Gastrocnemius medialis (tissue), 4 donors: ENCODE measurements around the gene DMRTB1. TPM values are rescaled to one million over a fixed set of nuclear protein-coding genes. Genes with fewer than 3 reads are reported as not detected.

Source experiments
- ATAC-seq, 2 donors: fragments of 150-250 bp; one replicate each; pipeline ENCODE4 v1.9.1; 2016
- DNase-seq, 2 donors: peaks; one replicate each; pipeline ENCODE4 v3.0.0-alpha.2; 2019
- H3K27ac ChIP-seq, 4 donors: fragments of 200-600 bp; sonication (generic); 1 replicate in 1 of 4; 2 replicates in 3 of 4; pipeline ENCODE4 v1.5.1; 2016 to 2018; ENCODE audit warnings: mild to moderate bottlenecking in 2 of 4, moderate library complexity in 1 of 4
- H3K27me3 ChIP-seq, 3 donors: fragments of 200-600 bp; sonication (generic) in 2 of 3; 1 replicate in 1 of 3; 2 replicates in 2 of 3; pipeline versions ENCODE4 v1.5.1 to v1.6.0; 2016 to 2019; ENCODE audit warnings: mild to moderate bottlenecking in 1 of 3, moderate library complexity in 1 of 3
- H3K36me3 ChIP-seq, 2 donors: fragments of 200-600 bp; sonication (generic) in 1 of 2; one replicate each; pipeline ENCODE4 v1.5.1; 2017 to 2018
- H3K4me1 ChIP-seq, 2 donors: fragments of 200-600 bp; sonication (generic) in 1 of 2; one replicate each; pipeline ENCODE4 v1.5.1; 2016 to 2017; ENCODE audit warnings: mild to moderate bottlenecking in 2 of 2
- H3K4me3 ChIP-seq, 4 donors: fragments of 200-600 bp; sonication (generic) in 3 of 4; 1 replicate in 1 of 4; 2 replicates in 3 of 4; pipeline ENCODE4 v1.5.1; 2016 to 2019; ENCODE audit warnings: mild to moderate bottlenecking in 2 of 4
- H3K9me3 ChIP-seq, 3 donors: fragments of 200-600 bp; sonication (generic) in 2 of 3; 1 replicate in 1 of 3; 2 replicates in 2 of 3; pipeline ENCODE4 v1.5.1; 2016 to 2019
- CTCF ChIP-seq, 5 experiments: fragments of 450-650 bp in 3 of 5; fragments of 200-600 bp in 2 of 5; sonication (generic) in 2 of 5; IDR thresholded peaks in 4 of 5; conservative IDR thresholded peaks in 1 of 5; 1 replicate in 4 of 5; 2 replicates in 1 of 5; pipeline ENCODE4 v1.5.1; 2016 to 2019; ENCODE audit warnings: antibody characterized with exemption in 5 of 5, mild to moderate bottlenecking in 3 of 5, moderate library complexity in 3 of 5
- POLR2A ChIP-seq, 2 donors: fragments of 450-650 bp; IDR thresholded peaks; one replicate each; pipeline ENCODE4 v1.6.1; 2017; ENCODE audit warnings: antibody characterized with exemption in 2 of 2, mild to moderate bottlenecking in 2 of 2, moderate library complexity in 2 of 2
- in situ Hi-C, 4 donors: fragments of 200-750 bp; cut with MboI; loops; one replicate each; pipeline versions ENCODE4 v1.15.0 to v1.8.0; 2017; ENCODE audit warnings: low sequenced_read_pairs in 4 of 4
- intact Hi-C: fragments of 100-400 bp; cut with DNase I; formaldehyde crosslinking; loops from one replicate; pipeline ENCODE4 v1.15.1; 2023; ENCODE audit warnings: low total_unique reads
- total RNA-seq, 4 donors: library from RNA; depleted of rRNA; stranded (reverse); fragments of >200 nt; gene quantifications; one replicate each; pipeline versions ENCODE4 v1.1.0 to v1.2.3, GENCODE V29; 2016

The DMRTB1 gene
- total RNA-seq, 4 donors from 2014 or later: not detected

- TF ChIP-seq POLR2A (IDR thresholded peaks at IDR 0.05): no peak
- no peak for TF ChIP-seq CTCF (IDR thresholded peaks at IDR 0.05 in 4 of 5, conservative IDR thresholded peaks at IDR 0.05 in 1 of 5)
- ATAC-seq (no peak), DNase-seq (no peak)
- in situ Hi-C loops: no loop called here
- no peak overlapping the region for H3K27ac ChIP-seq
- H3K4me1 ChIP-seq: no peaks in the 10 kb centered on the region
- intact Hi-C loops: no loop called here
- no peaks in the 10 kb centered on the region for H3K9me3 ChIP-seq
- no peak overlapping the region for H3K4me3 ChIP-seq
- no peaks in the 10 kb centered on the region for H3K27me3 ChIP-seq
- no peaks in the 10 kb centered on the region for H3K36me3 ChIP-seq
These were observed 45.7 kb downstream of the DMRTB1 start for GRCh38 chr1:53504901-53505300.

- H3K4me3 ChIP-seq: no peak overlapping the region
- DNase-seq (no peak), ATAC-seq (no peak)
- H3K9me3 ChIP-seq: no peaks in the 10 kb centered on the region
- intact Hi-C loops: no loop called here
- TF ChIP-seq POLR2A (IDR thresholded peaks at IDR 0.05) (no peak), CTCF (IDR thresholded peaks at IDR 0.05 in 4 of 5, conservative IDR thresholded peaks at IDR 0.05 in 1 of 5) (no peak)
- no peaks in the 10 kb centered on the region for H3K36me3 ChIP-seq
- in situ Hi-C loops: no loop called here
- H3K27me3 ChIP-seq: no peaks in the 10 kb centered on the region
- no peaks in the 10 kb centered on the region for H3K4me1 ChIP-seq
- H3K27ac ChIP-seq: no peak overlapping the region
These were observed 46.2 kb downstream of the DMRTB1 start for GRCh38 chr1:53505401-53505800.

- Histone ChIP-seq H3K4me1 (no peaks in the 10 kb centered on the region), H3K27ac (no peak overlapping the region), H3K27me3 (no peaks in the 10 kb centered on the region), H3K4me3 (no peak overlapping the region), H3K36me3 (no peaks in the 10 kb centered on the region), H3K9me3 (no peaks in the 10 kb centered on the region)
- in situ Hi-C loops (no loop called here), intact Hi-C loops (no loop called here)
- TF ChIP-seq POLR2A (IDR thresholded peaks at IDR 0.05): no peak
- TF ChIP-seq CTCF (IDR thresholded peaks at IDR 0.05 in 4 of 5, conservative IDR thresholded peaks at IDR 0.05 in 1 of 5): no peak
- no peak for DNase-seq
- no peak for ATAC-seq
These were observed 46.7 kb downstream of the DMRTB1 start for GRCh38 chr1:53505891-53506290.

GRCh38 chr1:53506355-53507050, 47.3 kb downstream of the DMRTB1 start:
- no peaks in the 10 kb centered on the region for H3K27me3 ChIP-seq
- no peaks in the 10 kb centered on the region for H3K9me3 ChIP-seq
- no peak for DNase-seq
- H3K4me1 ChIP-seq: no peaks in the 10 kb centered on the region
- ATAC-seq: no peak
- in situ Hi-C loops (no loop called here), intact Hi-C loops (no loop called here)
- H3K27ac ChIP-seq: no peak overlapping the region
- no peaks in the 10 kb centered on the region for H3K36me3 ChIP-seq
- TF ChIP-seq CTCF (IDR thresholded peaks at IDR 0.05 in 4 of 5, conservative IDR thresholded peaks at IDR 0.05 in 1 of 5) (no peak), POLR2A (IDR thresholded peaks at IDR 0.05) (no peak)
- H3K4me3 ChIP-seq: no peak overlapping the region
